ENCODE data around the gene DLGAP1.

Gene DLGAP1

GRCh38 chr18:4254840-4255239, 200.3 kb downstream of the DLGAP1 start:
- H3K36me3 ChIP-seq = no peaks in the 10 kb centered on the region
- no peak for TF ChIP-seq CTCF (IDR thresholded peaks at IDR 0.05; ENCODE audit: low read depth, low read length)
- DNase-seq = no peak
- H3K27me3 ChIP-seq (ENCODE audit: insufficient read depth, low read depth, severe bottlenecking) = peaks cover 61% of the 10 kb centered on the region
- H3K4me3 ChIP-seq (ENCODE audit: low read depth, low read length) = no peak overlapping the region
- H3K9me3 ChIP-seq (ENCODE audit: severe bottlenecking) = no peaks in the 10 kb centered on the region
- H3K27ac ChIP-seq = no peak overlapping the region

GRCh38 chr18:4252829-4253228, 202.3 kb downstream of the DLGAP1 start:
- Histone ChIP-seq H3K4me3 (ENCODE audit: low read depth, low read length) (no peak overlapping the region), H3K36me3 (no peaks in the 10 kb centered on the region), H3K27me3 (ENCODE audit: insufficient read depth, low read depth, severe bottlenecking) (peaks cover 58% of the 10 kb centered on the region), H3K27ac (no peak overlapping the region), H3K9me3 (ENCODE audit: severe bottlenecking) (no peaks in the 10 kb centered on the region)
- no peak for TF ChIP-seq CTCF (IDR thresholded peaks at IDR 0.05; ENCODE audit: low read depth, low read length)
- DNase-seq = no peak

- Histone ChIP-seq H3K4me3 (ENCODE audit: low read depth, low read length) (no peak overlapping the region), H3K27ac (no peak overlapping the region), H3K27me3 (ENCODE audit: insufficient read depth, low read depth, severe bottlenecking) (peaks cover 62% of the 10 kb centered on the region), H3K36me3 (no peaks in the 10 kb centered on the region), H3K9me3 (ENCODE audit: severe bottlenecking) (no peaks in the 10 kb centered on the region)
- DNase-seq = no peak
- TF ChIP-seq CTCF (IDR thresholded peaks at IDR 0.05; ENCODE audit: low read depth, low read length) = no peak
Measured at GRCh38 chr18:4251873-4252272, 203.2 kb downstream of the DLGAP1 start.

GRCh38 chr18:4251206-4251605, 203.9 kb downstream of the DLGAP1 start:
- no peak for DNase-seq
- no peak overlapping the region for H3K27ac ChIP-seq
- no peak overlapping the region for H3K4me3 ChIP-seq (ENCODE audit: low read depth, low read length)
- H3K9me3 ChIP-seq (ENCODE audit: severe bottlenecking) = no peaks in the 10 kb centered on the region
- H3K27me3 ChIP-seq (ENCODE audit: insufficient read depth, low read depth, severe bottlenecking) = peaks cover 62% of the 10 kb centered on the region
- H3K36me3 ChIP-seq = no peaks in the 10 kb centered on the region
- no peak for TF ChIP-seq CTCF (IDR thresholded peaks at IDR 0.05; ENCODE audit: low read depth, low read length)

- Histone ChIP-seq H3K9me3 (ENCODE audit: severe bottlenecking) (no peaks in the 10 kb centered on the region), H3K36me3 (no peaks in the 10 kb centered on the region)
Measured at GRCh38 chr18:4250141-4250540, 205.0 kb downstream of the DLGAP1 start.

More at GRCh38 chr18:4250141-4250540, 205.0 kb downstream of the DLGAP1 start:
- TF ChIP-seq CTCF (IDR thresholded peaks at IDR 0.05; ENCODE audit: low read depth, low read length) = no peak
- Histone ChIP-seq H3K27me3 (ENCODE audit: insufficient read depth, low read depth, severe bottlenecking) (peaks cover 63% of the 10 kb centered on the region), H3K4me3 (ENCODE audit: low read depth, low read length) (no peak overlapping the region), H3K27ac (no peak overlapping the region)
- no peak for DNase-seq

All from WERI-Rb-1 (cell line).